ENCODE data around the gene CPM. TPM values are rescaled to one million over a fixed set of nuclear protein-coding genes. Genes with fewer than 3 reads are reported as not detected.

Gene CPM
- total and polyA plus RNA-seq, 8 donors, result 5.7 to 103 (median 45.8) TPM

DNA sequence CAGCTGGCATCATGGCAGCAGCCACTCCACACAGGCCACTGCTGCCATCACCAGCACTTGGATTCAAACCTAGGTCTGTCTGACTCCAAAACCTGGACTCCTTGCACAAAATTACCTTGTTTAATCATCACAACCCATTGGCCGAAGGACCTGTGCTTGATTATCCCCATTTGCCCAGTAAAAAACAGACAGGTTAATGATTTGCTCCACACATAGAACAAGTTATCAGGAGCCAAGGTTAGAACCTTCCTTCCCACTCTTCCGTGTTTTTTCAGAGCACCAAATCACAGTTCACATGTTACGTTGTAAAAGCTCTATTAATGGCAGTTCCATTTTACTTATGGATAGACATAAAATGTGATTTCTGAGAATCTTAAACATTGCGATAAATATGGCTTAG, 23.5 kb upstream of the CPM start:
- WGBS, 5 donors, result 84 to 92% (median 86%) methylated on average over 4 of the region's 4 CpGs
- TF ChIP-seq POLR2A (IDR thresholded peaks at IDR 0.05) (no peak), POLR2AphosphoS5 (IDR thresholded peaks at IDR 0.05) (no peak), EP300 (IDR thresholded peaks at IDR 0.05) (no peak)
- TF ChIP-seq, protein P1, sequence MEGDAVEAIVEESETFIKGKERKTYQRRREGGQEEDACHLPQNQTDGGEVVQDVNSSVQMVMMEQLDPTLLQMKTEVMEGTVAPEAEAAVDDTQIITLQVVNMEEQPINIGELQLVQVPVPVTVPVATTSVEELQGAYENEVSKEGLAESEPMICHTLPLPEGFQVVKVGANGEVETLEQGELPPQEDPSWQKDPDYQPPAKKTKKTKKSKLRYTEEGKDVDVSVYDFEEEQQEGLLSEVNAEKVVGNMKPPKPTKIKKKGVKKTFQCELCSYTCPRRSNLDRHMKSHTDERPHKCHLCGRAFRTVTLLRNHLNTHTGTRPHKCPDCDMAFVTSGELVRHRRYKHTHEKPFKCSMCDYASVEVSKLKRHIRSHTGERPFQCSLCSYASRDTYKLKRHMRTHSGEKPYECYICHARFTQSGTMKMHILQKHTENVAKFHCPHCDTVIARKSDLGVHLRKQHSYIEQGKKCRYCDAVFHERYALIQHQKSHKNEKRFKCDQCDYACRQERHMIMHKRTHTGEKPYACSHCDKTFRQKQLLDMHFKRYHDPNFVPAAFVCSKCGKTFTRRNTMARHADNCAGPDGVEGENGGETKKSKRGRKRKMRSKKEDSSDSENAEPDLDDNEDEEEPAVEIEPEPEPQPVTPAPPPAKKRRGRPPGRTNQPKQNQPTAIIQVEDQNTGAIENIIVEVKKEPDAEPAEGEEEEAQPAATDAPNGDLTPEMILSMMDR (IDR thresholded peaks at IDR 0.05), result no peak

DNA sequence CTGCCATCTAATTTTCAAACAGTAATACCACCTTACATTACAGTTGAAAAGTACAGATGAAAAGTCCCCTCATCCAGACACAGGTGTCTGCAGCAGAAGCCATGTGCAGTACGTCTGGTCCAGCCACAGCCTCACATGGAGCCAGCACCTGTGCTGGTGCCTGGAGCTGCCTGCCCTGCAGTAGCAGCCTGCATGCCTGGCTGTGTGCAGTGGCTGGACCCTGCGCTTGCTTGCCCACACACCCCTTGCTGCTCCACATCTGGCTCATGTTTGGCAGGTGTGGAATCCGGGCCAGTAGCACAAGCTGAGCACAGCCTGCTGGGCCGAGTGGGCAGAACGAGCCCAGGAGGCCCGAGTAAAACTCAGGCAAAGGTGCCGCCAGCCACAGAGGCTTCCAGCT, 21.8 kb upstream of the CPM start:
- H3K4me1 ChIP-seq, result peaks cover 0 to 7% (median 0%) of the 10 kb centered on the region in 4 donors
- no peak for DNase-seq
- no peaks in the 10 kb centered on the region for H3K9me3 ChIP-seq
- intact Hi-C loops (cut with DNase I; ENCODE audit: low total_unique reads), result no loop called here
- no peaks in the 10 kb centered on the region for H3K27me3 ChIP-seq
- 86 to 93% (median 91%) methylated on average over 6 to 7 of the region's 7 CpGs for WGBS, 5 donors
- H3K36me3 ChIP-seq, result no peaks in the 10 kb centered on the region
- TF ChIP-seq EP300 (IDR thresholded peaks at IDR 0.05) (no peak), POLR2A (IDR thresholded peaks at IDR 0.05) (no peak), POLR2AphosphoS5 (IDR thresholded peaks at IDR 0.05) (no peak)
- TF ChIP-seq, protein P1 (IDR thresholded peaks at IDR 0.05), result no peak
- no peak overlapping the region for H3K4me3 ChIP-seq
- H3K27ac ChIP-seq, result no peak overlapping the region

More for the DNA sequence above, 23.5 kb upstream of the CPM start:
- DNase-seq, result no peak
- H3K4me3 ChIP-seq, result no peak overlapping the region
- H3K9me3 ChIP-seq, result no peaks in the 10 kb centered on the region
- peaks cover 0 to 5% (median 0%) of the 10 kb centered on the region in 4 donors for H3K4me1 ChIP-seq
- H3K27me3 ChIP-seq, result no peaks in the 10 kb centered on the region
- H3K36me3 ChIP-seq, result no peaks in the 10 kb centered on the region
- no peak overlapping the region for H3K27ac ChIP-seq
- intact Hi-C loops (cut with DNase I; ENCODE audit: low total_unique reads), result no loop called here

DNA sequence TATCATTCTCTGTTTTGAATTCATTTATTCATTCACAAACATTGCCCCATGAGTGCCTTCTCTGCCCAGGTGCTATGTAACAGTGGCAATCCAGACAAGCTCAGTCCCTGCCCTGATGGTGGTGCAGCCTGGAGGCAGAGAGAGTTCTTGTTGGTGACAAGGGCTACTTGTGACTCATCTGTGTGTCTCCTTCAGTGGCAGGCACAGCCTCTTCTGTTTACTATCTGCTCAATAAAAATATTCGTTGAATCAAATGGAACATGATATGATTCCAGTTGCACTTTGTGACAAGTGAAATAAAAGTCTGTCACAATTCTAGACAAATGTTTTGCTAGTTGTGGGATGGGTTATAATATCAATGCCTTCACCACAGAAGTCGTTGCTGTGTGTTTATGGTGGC, 20.6 kb upstream of the CPM start:
- H3K4me3 ChIP-seq, result no peak overlapping the region
- intact Hi-C loops (cut with DNase I; ENCODE audit: low total_unique reads), result no loop called here
- H3K4me1 ChIP-seq, result peaks cover 0 to 7% (median 0%) of the 10 kb centered on the region in 4 donors
- no peaks in the 10 kb centered on the region for H3K36me3 ChIP-seq
- TF ChIP-seq EP300 (IDR thresholded peaks at IDR 0.05) (no peak), POLR2AphosphoS5 (IDR thresholded peaks at IDR 0.05) (no peak)
- TF ChIP-seq, protein P1 (IDR thresholded peaks at IDR 0.05), result no peak
- WGBS, 5 donors, result 54 to 72% (median 62%) methylated on average over 2 of the region's 2 CpGs
- H3K27me3 ChIP-seq, result no peaks in the 10 kb centered on the region
- H3K27ac ChIP-seq, result no peak overlapping the region
- no peaks in the 10 kb centered on the region for H3K9me3 ChIP-seq
- DNase-seq, result no peak

DNA sequence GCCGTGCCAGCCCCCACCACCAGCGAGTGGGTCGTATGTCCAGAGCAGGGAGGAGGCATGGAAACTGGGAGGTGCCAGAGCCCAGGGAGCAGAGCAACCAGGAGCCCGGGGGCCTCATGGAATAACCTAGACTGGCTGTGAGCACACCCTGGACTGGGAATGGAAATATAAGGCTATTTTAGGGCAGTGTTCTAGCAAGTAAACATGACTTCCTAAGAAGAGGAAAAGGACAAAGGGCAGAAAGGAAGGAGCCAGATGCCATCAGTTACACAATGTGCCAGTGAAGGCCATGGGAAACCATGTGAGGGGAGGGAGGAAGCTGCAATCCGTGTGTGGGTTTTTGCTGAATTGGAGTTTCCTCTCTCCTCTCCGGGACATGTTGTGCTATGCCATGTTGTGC, 18.7 kb upstream of the CPM start:
- intact Hi-C loops (cut with DNase I; ENCODE audit: low total_unique reads), result no loop called here
- 59 to 71% (median 68%) methylated on average over 6 of the region's 6 CpGs for WGBS, 5 donors

More for the DNA sequence above, 18.7 kb upstream of the CPM start:
- H3K27me3 ChIP-seq, result no peaks in the 10 kb centered on the region
- no peak overlapping the region for H3K4me3 ChIP-seq
- peak in 1 of 2 donors; percentile 39 for DNase-seq
- H3K36me3 ChIP-seq, result no peaks in the 10 kb centered on the region
- peaks cover 0 to 7% (median 0%) of the 10 kb centered on the region in 4 donors for H3K4me1 ChIP-seq
- TF ChIP-seq POLR2A (IDR thresholded peaks at IDR 0.05) (no peak), EP300 (IDR thresholded peaks at IDR 0.05) (no peak)
- TF ChIP-seq, protein P1 (IDR thresholded peaks at IDR 0.05), result no peak
- peak overlapping the region in 2 of 5 donors; percentile 39 to 53 for H3K27ac ChIP-seq
- H3K9me3 ChIP-seq, result no peaks in the 10 kb centered on the region
